Middle frontal gyrus (tissue), 1 donor: ENCODE measurements around the gene KLHL29.
A peak's percentile ranks its signal among the peaks of the same experiment; 100 is the strongest.
"Not testable (repeated sequence)": the region's sequence is repeated elsewhere in the genome, so short reads cannot be mapped to it uniquely, and the experiment has no call there.

Source experiments
- DNase-seq: peaks from one replicate; pipeline ENCODE4 v3.0.0-alpha.2; 2015; ENCODE audit warnings: low spot score; ENCODE audit errors: extremely low spot score

KLHL29 gene

GRCh38 chr2:23384551-23385343 lies at the start of gene KLHL29:
TSS of gene KLHL29 (plus strand) at chr2:23385179. CDS start at chr2:23562197, 177,018 bp downstream.
- DNase-seq, result no peak

GRCh38 chr2:23335550-23335949 lies 49.4 kb upstream of the KLHL29 start:
- DNase-seq, result no peak

GRCh38 chr2:23342075-23342474 lies 42.9 kb upstream of the KLHL29 start:
- DNase-seq, result no peak

GRCh38 chr2:23346029-23346428 lies 39.0 kb upstream of the KLHL29 start:
- DNase-seq, result no peak

GRCh38 chr2:23346781-23347180 lies 38.2 kb upstream of the KLHL29 start:
- no peak for DNase-seq

DNA sequence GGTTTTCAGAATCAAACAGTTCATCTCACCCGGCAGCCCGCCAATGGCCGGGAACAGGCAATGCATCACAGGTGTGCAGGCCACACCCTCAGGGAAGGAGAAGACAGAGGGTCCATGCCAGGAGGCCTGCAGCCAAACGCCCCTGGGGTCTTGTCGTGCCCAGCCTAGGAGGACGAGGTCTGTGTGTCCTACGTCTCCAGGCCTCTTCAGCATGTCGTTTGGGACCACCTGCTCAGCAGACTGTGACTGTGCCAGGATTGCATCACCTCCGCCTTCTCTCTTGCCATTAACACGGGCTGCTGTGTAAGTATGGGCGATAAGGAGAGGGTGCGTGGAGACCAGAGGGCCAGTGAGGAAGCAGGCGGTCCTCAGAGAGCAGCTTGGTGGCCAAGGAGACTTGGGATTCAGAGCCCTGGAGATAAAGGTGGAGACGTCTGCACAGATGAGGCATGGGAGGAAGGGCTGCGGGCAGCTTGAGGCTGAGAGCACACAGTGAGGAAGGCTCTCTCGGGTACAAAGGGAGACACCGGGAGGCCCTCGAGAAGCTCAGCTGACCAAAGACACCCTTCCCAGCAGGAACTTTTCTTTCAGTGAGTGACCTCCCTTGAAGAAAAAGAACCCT lies 37.4 kb upstream of the KLHL29 start:
- DNase-seq, result no peak

GRCh38 chr2:23348093-23348481 lies 36.9 kb upstream of the KLHL29 start:
- DNase-seq, result not testable (repeated sequence)

DNA sequence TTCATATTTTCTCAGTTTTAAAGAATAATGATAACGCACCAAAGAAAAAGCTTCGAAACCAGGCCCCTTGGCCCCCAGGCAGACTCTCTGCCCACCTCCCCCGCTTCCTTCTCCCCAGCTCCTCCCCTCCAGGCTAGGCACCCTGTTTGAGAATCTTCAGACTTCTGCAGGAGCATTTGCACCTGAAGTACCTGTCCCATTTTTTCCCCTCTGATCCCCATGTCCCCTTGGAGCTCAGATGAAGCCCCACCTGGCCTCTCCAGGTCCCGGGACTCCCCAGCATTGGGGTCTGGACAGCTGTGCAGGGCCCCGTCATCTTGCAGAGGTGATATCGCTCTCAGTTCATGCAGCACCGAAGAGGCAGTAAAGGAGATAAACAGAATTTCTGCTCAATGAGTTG lies 35.5 kb upstream of the KLHL29 start:
- no peak for DNase-seq

- DNase-seq, result no peak
Observed at GRCh38 chr2:23350041-23350791, 34.8 kb upstream of the KLHL29 start.

GRCh38 chr2:23350792-23351355 lies 34.1 kb upstream of the KLHL29 start:
- DNase-seq, result no peak

- DNase-seq, result peak; percentile 70
Observed at GRCh38 chr2:23351388-23352141, 33.4 kb upstream of the KLHL29 start.

DNA sequence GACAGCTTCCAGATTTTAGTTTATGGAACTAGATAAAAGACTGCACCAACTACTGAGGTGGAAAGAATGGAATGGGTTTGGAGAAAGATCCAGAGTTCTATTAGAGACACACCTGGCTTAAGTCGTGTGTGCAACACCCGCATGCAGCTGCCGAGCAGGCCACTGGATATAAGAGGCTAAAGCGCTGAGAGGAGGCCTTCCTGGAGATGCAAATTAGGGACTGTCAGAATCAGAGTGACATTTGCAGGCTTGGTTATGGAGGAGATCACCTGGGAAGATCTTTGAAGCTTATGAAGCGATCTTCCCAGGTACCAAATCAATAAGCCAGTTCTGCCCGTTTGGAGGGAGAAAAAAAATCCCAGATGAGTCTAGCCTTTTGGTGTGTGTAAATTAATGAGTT lies 30.4 kb upstream of the KLHL29 start:
- no peak for DNase-seq

DNA sequence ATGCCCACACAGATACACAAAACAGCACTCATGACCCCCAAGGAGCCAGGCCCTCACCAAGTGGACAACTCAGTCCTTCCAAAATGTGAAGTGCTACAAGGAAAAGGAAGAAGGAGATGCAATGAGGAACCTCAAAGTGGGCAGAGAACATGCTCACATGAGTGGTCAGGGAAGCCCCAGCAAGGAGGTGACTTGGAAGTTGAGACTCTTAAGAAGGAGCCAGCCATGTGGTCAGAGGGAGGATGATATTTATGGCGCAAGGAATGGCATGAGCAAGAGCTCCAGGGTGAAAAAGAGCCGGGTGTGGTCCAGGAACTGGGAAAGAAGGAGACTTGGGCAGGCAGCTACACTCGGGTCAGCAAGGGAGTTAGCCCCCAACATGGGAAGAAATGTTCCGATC lies 30.0 kb upstream of the KLHL29 start:
- no peak for DNase-seq

DNA sequence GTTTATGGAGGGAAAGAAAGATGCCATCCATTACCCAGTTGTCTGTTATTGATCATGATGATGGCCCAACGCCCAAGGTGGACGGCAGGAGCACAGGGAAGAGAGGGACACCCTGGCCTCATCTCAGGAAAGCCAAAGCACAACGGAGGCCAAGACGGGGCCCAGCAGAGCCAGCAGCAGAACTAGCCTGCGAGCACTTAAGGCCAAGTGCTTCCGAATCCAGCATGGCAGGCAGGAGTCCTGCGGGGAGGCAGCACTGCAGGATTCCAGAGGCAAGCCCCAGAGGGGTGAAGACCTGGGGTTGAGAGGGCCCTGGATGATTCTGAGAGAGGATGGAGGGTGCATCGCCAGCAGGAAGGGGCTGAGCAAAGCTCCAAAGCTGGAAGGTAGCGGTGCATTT lies 28.3 kb upstream of the KLHL29 start:
- DNase-seq, result no peak

- DNase-seq, result no peak
Observed at GRCh38 chr2:23359631-23360567, 25.1 kb upstream of the KLHL29 start.

GRCh38 chr2:23360571-23361125 lies 24.3 kb upstream of the KLHL29 start:
- DNase-seq, result no peak

DNA sequence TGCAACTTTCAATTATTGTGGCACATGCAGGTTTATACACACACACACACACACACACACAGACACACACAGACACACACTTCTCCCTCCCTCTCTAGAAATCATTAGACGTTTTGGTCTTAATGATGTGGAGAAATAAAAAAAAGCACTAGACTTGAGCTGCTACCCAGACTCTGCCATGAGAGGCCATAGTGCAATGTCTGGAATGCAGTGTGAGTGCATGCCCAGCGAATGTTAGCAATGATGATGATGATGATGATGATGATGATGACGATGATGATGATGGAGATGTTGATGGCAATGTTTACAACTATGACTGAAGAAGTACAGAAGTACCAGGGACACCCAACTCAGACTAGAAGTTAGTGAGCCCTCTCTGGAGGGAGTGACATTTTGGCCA lies 23.8 kb upstream of the KLHL29 start:
- no peak for DNase-seq

DNA sequence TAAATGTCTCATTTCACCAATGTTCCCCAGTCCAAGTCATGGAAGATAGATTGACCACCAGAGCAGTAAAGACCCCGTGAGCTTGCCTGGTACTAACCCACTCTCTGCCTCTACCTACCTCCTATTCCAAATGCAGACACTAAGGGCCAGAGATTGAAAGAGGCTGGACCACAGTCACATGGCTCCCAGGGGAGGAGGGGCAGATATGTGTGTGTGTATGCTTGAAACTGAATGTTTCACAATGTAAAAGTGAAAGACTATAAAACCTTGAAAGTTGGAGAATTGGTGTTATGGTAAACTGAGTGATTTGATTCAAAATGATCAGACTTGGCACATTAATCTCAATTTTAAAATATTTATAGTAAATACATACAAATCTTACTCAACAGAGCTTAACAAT lies 21.7 kb upstream of the KLHL29 start:
- no peak for DNase-seq

GRCh38 chr2:23363831-23364230 lies 21.1 kb upstream of the KLHL29 start:
- DNase-seq, result no peak

GRCh38 chr2:23366720-23367119 lies 18.3 kb upstream of the KLHL29 start:
- no peak for DNase-seq
